GOT3 (cell line): ENCODE measurements around the gene SORCS1.

Experiments
- DNase-seq: peaks from one replicate; lab custom pipeline; 2025; ENCODE audit warnings: mixed read lengths; lab: John Stamatoyannopoulos, UW

The SORCS1 gene

DNA sequence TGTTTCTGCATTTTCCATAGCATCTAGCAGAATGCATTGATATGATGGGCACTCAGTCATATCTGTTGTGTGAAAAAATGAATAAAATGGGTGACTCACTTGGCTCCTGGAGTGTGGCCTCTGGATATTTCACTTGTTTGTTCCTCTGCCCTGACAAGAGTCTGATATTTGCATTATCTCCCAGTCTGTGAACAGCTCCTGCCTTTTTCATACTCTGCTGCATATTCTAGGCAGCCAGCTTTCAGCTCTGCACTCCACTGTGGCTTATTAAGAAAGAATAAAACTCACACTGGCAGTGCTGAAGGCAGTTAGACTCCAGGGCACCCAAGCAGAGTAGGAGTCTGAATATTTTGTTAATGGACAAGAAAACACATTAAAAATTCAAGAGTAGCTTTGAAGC, 623.9 kb downstream of the SORCS1 start:
- DNase-seq = no peak

DNA sequence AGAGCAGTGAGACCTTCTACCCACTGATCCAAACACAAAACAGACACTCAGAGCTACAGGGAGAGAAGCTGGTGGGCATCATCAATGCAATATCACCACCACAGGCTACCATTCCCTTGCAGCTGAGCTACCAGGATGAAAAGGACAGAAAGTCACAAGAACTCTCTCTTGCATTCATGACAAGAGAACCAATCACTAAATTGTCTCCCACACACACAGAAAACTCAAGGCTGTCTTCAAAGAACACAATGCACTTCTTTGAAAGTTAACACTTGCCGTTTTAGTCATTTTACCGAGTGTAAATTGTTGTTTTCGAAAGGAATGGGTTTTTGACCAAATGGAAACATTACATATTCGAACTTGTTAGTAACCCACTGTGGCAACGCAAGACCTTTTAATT, 626.6 kb downstream of the SORCS1 start:
- DNase-seq = no peak

DNA sequence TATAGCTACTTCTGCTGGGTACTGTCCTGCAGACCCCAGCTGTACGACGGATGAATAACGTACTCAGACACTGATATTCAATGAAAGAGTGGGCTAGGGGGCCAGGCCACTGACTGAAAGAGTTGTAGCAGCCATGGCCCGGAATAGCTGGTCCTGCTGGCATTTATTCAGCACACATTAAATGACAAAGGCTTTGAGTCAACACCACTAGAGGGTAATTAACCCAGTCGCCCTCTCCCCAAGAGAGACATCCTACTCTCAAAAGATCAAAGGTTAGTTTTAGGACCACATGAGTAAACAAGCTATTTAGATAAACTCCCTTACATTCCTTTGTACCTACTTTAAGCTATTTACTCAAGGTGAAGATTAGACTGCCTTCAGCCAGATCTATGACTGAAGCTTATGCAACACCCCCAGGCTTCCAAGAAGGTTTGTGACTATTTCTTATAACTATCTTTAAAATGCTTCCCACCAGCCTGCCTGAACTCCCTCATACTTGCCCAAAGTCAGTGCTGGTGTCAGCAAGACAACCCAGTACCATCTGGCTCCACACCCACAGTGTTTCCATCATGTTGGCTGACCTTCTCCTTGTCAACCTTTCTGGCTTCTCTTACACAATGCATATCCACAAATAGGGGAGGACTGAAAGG, 629.1 kb downstream of the SORCS1 start:
- DNase-seq = no peak

DNA sequence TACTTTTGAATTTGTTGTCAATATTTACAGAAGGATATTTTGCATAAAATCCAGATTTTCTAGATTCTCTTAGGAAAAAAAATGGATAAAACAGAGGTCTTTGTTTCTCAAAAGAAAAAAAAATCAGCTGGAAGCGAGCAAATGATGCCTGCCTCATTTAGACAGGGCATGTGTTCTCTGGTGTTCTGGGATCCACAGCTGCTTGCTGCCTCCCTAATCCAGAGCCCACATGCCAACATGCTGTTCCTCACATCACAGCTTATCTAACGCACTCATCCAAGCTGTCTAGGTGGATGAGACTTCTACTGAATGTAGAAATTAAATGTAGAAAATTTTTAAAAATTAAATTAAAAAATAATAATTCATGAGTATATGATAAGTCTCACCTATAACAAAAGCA, 630.1 kb downstream of the SORCS1 start:
- DNase-seq = no peak

DNA sequence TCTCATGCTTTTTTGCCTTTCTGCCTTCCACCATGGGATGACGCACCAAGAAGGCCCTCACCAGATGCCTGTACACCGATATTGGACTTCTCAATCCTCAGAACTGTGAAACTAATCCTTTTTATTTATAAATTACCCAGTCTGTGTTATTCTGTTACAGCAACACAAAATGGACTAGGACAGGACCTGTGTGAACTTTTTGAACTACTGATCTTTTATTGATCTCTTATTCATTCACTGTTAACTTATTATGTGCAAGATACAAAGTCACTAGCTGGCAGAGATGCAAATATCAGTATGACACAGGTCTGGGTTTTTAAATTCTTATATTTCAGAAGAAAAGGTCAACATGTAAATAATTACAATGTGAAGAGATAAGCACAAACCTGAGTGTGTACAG, 635.8 kb downstream of the SORCS1 start:
- no peak for DNase-seq

DNA sequence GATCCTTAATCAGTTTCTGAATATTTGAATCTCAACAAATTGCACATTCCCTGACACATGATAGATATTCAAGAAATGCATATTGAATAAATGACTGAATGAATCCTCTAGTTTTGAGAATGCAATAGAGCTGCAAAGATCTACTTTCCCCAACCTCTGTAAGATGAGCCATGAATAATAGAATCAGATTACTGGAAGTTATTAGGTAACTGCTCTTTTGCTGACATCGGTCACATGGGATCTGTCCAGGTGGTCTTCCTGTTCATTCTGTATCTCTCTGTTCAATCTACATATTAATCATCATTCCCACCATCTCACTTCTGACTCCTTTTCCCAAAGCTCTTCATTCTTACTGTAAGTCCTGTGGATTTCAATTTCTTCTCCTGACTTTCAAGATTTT, 638.7 kb downstream of the SORCS1 start:
- DNase-seq = no peak
